Measurements from ENCODE around the gene DAB2.

DAB2 gene

GRCh38 chr5:39381376-39381775, 43.4 kb downstream of the DAB2 start:
- DNase-seq (ENCODE audit: low spot score) = no peak

DNA sequence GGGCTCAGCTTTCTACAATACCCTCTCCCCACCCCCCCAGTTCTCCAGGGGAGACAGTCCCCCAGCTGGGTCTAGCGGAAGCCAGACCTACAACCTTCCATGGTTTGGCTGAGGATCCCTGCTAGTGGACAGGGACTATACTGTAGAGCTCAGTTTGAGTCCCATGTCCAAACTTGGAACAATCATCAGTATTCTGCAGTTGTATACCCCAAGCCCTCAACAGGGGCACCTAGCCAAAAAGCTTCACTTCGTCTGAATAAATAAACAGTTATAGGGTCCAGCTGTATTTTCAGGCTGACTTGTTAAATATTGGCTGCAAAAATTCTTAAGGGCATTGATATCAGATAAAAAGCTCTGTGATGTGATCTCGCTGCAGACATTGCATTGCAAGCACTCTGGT, 45.1 kb downstream of the DAB2 start:
- no peak for DNase-seq (ENCODE audit: low spot score)

GRCh38 chr5:39377613-39378012, 47.2 kb downstream of the DAB2 start:
- DNase-seq (ENCODE audit: low spot score) = no peak

- DNase-seq (ENCODE audit: low spot score) = peak; percentile 78
These were observed 48.5 kb downstream of the DAB2 start for GRCh38 chr5:39376293-39376714.

DNA sequence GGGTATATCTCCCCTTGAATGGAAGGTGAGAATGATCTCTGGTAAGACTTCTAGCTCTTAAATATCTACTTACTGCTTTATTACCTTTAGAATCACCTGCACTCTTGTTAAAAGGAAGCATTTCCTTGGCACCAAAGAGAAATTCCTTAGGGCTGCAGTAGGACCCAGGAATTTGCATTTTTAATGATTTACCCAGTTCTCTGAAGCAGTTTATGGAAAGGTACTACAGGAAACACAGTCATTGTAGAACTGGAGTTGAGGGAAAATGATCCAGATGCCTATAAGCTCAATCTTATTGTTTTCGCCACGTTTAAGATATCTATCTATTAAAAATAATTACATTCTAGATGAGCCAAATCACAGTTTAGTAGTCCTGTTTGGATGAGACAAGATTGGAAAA, 51.0 kb downstream of the DAB2 start:
- DNase-seq (ENCODE audit: low spot score) = no peak

DNA sequence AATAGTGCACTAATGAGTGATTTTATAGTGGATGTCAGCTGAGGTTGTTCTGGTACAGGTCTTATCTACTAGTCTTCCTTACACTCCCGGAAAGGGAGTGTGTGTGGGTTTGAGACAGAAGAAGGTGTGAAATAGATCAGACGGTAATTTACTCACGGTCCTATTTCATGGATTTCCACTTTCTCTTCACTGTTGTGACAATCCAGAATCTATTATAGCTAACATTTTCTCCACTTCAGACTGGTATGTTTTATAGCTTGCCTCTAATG, 53.5 kb downstream of the DAB2 start:
- DNase-seq (ENCODE audit: low spot score) = no peak

DNA sequence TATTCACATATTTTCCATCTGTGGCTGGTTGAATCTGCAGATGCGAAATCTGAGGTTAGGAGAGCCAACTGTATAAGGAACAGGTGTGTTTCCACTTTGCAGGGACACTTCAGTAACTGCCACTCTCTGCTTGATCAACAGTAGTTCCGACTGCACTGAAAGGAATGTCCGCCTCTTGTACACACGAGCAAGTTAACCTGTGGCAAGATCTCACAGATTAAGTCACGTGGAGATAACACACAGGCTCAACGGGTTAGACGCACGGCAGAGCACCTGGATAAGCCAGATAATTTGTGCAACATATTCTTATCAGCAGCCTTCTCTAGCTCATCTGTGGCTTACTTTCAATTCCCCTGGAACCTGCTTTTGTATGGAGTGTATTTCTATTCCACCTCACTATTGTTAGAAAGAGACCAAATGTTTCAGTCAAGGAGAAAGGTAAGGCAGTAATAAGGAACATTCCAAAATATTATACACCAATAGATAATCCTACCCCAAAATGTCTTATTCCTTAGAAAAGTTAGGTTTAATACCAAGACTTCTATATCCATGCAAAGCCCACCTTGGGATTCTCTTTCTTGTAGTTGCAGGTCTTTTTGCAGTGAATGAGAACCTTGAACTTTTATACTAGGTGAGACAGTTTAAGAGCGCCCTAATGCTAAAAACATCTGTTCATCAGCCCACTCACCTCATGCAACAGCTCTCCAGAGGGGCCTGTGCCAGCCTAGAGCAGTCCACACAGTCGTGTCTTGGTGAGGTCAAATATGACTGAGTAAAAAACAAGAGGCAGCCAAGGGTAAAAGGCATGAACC, 54.0 kb downstream of the DAB2 start:
- no peak for DNase-seq (ENCODE audit: low spot score)

DNA sequence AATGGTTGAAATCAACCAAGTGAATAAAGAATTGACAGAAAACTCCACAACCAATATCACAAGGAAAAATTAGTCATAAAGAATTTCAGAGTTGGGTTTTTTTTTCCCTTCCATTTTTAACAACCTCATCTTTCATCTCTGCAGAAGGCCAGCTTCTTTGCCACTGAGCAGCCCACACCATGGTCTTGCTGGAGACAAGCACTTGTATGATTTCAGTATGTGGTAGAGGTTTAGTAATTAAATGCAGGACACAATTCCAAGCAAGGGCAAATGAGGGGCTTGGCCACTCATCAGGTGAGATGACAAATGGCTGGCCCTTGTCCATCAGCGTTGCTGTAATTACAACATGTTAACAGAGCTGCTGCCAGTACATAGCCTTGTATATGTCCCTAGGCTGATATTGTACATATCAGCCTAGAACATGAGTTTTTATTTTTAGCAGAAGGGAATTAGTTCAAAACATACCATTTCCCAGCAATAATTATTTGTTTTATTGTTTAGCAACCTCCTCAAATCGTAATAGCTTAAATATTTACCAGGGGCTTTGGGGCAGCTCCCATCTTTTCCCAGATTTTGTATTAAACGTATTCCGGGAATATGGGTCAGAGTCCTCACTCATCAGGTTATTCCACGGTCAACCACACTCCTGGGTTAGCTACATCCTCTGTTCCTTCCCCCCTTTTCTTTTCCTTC, 55.5 kb downstream of the DAB2 start:
- no peak for DNase-seq (ENCODE audit: low spot score)

- no peak for DNase-seq (ENCODE audit: low spot score)
These were observed 56.7 kb downstream of the DAB2 start for GRCh38 chr5:39368116-39368515.

GRCh38 chr5:39367711-39368110, 57.1 kb downstream of the DAB2 start:
- no peak for DNase-seq (ENCODE audit: low spot score)

GRCh38 chr5:39364367-39364766, 60.4 kb downstream of the DAB2 start, which contains the start of gene C9:
Gene C9, minus strand, starts transcription at chr5:39364495. Its CDS starts 31 bp downstream, at chr5:39364464.
- DNase-seq (ENCODE audit: low spot score) = no peak

- no peak for DNase-seq (ENCODE audit: low spot score)
These were observed 61.6 kb downstream of the DAB2 start for GRCh38 chr5:39363217-39363616.

DNA sequence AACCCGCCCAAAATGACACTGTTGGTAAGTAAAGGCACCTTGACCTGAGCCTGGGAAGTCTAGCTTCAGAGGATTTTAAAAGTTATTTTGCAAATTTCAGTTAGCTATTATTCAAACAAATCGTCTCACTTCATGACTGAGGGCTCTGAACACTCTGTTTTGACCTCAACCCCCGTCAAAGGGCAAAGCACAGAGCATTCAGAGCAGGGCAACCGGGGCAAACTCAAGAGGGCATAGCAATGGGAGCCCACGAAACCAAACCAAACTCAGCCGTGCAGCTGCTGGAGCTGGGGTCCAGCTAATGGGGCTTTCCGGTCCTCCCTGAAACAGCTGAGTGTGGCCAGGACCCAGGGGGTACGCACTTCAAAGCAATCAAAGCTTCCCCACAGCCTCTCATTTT, 62.1 kb downstream of the DAB2 start:
- DNase-seq (ENCODE audit: low spot score) = no peak

DNA sequence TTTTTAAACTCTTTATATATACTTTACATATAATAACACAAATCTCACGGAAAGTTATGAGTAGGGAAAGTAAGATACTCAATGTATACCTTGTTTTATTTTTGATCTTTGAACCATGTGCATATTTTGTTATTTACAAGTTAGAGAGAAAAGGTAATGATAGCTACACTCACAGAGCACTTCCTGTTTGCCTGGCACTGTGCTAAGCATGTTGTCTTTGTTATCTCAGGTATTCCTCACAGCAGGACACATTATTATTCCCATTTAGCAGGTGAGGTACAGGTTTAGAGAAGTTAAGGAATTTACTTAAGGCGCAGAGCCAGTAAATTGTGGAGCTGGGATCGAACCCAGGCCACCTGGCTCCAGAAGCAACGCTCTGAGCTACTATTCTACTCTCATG, 63.5 kb downstream of the DAB2 start:
- no peak for DNase-seq (ENCODE audit: low spot score)

GRCh38 chr5:39360471-39361111, 64.2 kb downstream of the DAB2 start:
- DNase-seq (ENCODE audit: low spot score) = no peak

GRCh38 chr5:39356263-39356662, 68.5 kb downstream of the DAB2 start:
- DNase-seq (ENCODE audit: low spot score) = no peak

- DNase-seq (ENCODE audit: low spot score) = no peak
These were observed 69.5 kb downstream of the DAB2 start for GRCh38 chr5:39355324-39355723.

DNA sequence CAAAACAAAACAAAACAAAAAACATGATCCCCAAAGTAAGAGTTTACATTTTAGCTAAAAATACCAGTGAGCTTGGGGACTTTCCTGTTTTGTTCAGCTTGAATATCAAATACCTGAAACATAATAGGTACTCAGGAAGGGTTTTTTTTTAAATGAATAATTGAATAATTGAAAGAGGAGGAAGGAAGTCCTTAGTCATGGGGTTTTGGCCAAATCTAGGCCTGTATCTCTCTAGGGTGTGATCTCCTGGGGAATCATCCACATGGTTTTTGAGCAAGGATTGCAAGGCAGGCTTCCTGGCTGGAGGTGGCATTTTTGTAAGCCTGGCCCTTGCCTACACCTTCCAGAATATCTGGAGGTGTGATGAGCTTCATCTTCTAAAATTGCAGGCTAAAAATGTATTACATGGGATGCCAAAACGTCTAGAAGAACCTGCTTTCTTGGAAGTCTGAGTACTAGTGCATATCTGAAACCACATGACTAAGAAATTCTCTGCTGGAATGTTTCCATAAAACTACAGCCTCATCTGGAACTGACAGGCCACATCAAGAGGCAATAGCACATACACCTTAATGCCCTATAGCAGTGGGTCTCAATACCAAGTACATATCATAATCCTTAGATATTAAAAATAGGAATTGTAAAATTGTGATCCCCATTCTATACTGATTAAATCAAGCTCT, 70.9 kb downstream of the DAB2 start:
- DNase-seq (ENCODE audit: low spot score) = no peak

- no peak for DNase-seq (ENCODE audit: low spot score)
These were observed 71.8 kb downstream of the DAB2 start for GRCh38 chr5:39352951-39353350.

DNA sequence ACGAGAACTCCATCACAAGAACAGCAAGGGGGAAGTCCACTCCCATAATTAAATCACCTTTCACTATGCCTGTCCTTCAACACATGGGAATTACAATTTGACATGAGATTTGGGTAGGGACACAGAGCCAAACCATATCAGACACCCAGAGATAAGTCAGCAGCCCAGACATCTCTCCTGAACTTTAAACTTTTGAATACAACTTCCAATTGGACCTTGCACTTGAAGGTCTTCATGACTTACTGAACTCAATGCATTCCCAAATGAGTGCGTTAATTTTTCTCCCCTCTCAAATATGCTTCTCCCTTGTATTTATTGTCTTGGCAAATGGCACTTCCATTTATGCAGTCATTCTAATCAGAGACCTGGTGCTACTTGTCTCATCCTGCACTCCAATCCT, 72.6 kb downstream of the DAB2 start:
- no peak for DNase-seq (ENCODE audit: low spot score)

DNA sequence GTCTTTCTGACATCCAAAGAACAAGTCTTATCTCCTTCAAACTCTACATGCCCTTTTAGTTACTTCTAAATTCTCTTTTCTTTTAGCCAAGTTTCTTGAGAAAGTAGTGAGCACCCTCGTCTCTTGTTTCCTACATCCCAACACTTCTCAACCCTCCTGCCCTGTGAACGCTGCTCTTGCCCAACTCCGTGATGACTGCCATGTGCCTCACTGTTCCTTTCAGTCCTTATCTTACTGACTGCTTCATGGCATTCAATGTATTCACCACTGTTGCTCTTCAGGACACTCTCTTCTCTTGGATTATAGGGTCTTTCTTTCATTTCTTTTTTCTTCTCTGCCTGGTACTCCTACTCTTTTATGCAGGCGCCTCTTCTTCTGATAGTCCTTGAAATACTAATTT, 75.3 kb downstream of the DAB2 start:
- DNase-seq (ENCODE audit: low spot score) = no peak

- peak; percentile 36 for DNase-seq (ENCODE audit: low spot score)
These were observed 82.3 kb downstream of the DAB2 start for GRCh38 chr5:39342460-39342859.

DNA sequence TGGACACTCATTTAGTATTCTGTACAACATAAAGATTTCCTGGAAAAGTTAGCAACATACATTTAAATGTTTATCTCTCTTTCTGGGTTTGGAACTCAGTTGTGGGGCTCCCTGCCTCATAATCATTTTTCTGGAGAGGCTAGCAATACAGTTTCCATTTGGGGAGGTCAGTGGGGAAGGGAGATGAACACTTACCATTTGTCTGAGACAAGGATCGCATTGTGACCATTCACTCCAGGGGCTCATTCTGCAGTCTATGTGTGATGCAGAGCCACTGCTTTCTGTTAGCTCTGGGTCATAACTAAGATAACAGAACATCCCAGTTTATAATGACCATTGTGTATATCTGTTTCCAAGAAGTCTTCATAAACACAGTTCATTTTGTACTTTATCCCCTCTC, 82.9 kb downstream of the DAB2 start:
- DNase-seq (ENCODE audit: low spot score) = no peak
